H1 (cell line): ENCODE data around the gene DSTYK. TPM values are rescaled to one million over a fixed set of nuclear protein-coding genes. Genes with fewer than 3 reads are reported as not detected.

ENCODE experiments used
- CTCF ChIA-PET: fragments of 300-600 bp; sonication (Branson Sonifier 250); formaldehyde crosslinking; loops from one replicate; lab custom pipeline; 2021; ENCODE audit not compliant: partially characterized antibody; lab: Charles Lee
- POLR2A ChIA-PET: fragments of 300-600 bp; sonication (Branson Sonifier 250); formaldehyde crosslinking; loops from one replicate; lab custom pipeline; 2021; ENCODE audit warnings: inconsistent platforms; ENCODE audit not compliant: partially characterized antibody; lab: Charles Lee
- DNase-seq, 2 experiments: peaks; one replicate each; pipeline versions ENCODE4 v3.0.0 to v3.0.0-alpha.2; 2010 to 2022; ENCODE audit warnings: low spot score in 2 of 2, low read depth in 1 of 2, mixed read lengths in 1 of 2
- FAIRE-seq: peaks from 2 replicates; lab custom pipeline; 2011; peaks lifted over from hg19 to GRCh38; lab: Jason Lieb, UNC
- H2AFZ ChIP-seq: 2 replicates; pipeline ENCODE4 v1.8.1; 2012; ENCODE audit warnings: low read length, inconsistent platforms
- H2AK5ac ChIP-seq: 2 replicates; pipeline ENCODE4 v1.6.1; 2013; ENCODE audit warnings: low read depth, low read length
- H2BK120ac ChIP-seq: replicated peaks from 2 replicates; pipeline ENCODE3; 2013; ENCODE audit warnings: low read depth, low read length, inconsistent platforms
- H2BK12ac ChIP-seq: 2 replicates; pipeline ENCODE4 v1.6.1; 2013; ENCODE audit warnings: low read depth, low read length
- H2BK15ac ChIP-seq: 2 replicates; pipeline ENCODE4 v1.6.1; 2013; ENCODE audit warnings: low read length
- H2BK20ac ChIP-seq: 2 replicates; pipeline ENCODE4 v1.6.1; 2013; ENCODE audit warnings: low read length
- H2BK5ac ChIP-seq: 2 replicates; pipeline ENCODE4 v1.6.1; 2013; ENCODE audit warnings: low read depth, low read length
- H3K14ac ChIP-seq: 2 replicates; pipeline ENCODE4 v1.6.1; 2013; ENCODE audit warnings: inconsistent platforms; ENCODE audit not compliant: insufficient read length
- H3K18ac ChIP-seq: 2 replicates; pipeline ENCODE4 v1.6.1; 2013; ENCODE audit warnings: low read length; ENCODE audit errors: extremely low read depth
- H3K23ac ChIP-seq: 2 replicates; pipeline ENCODE4 v1.6.1; 2013; ENCODE audit warnings: inconsistent platforms; ENCODE audit not compliant: insufficient read length
- H3K23me2 ChIP-seq: 2 replicates; pipeline ENCODE4 v1.6.1; 2013; ENCODE audit warnings: low read depth, low read length
- H3K27ac ChIP-seq: 2 replicates; pipeline ENCODE4 v1.6.1; 2011; ENCODE audit warnings: low read depth, low read length, inconsistent platforms
- H3K27me3 ChIP-seq, 4 experiments: replicated peaks in 1 of 4; 1 replicate in 1 of 4; 2 replicates in 3 of 4; pipeline versions ENCODE4 v1.6.1 to v1.8.1; 2011 to 2013; ENCODE audit warnings: low read length in 3 of 4, mild to moderate bottlenecking in 3 of 4, inconsistent platforms in 2 of 4, mixed read lengths in 2 of 4, moderate library complexity in 1 of 4; ENCODE audit not compliant: control insufficient read depth in 3 of 4, insufficient read depth in 3 of 4; ENCODE audit errors: extremely low read depth in 1 of 4
- H3K36me3 ChIP-seq, 4 experiments: 2 replicates each; pipeline versions ENCODE4 v1.6.1 to v1.8.1; 2011 to 2013; ENCODE audit warnings: mild to moderate bottlenecking in 4 of 4, low read length in 3 of 4, moderate library complexity in 2 of 4, control low read depth in 1 of 4, inconsistent platforms in 1 of 4; ENCODE audit not compliant: insufficient read depth in 4 of 4, control insufficient read depth in 2 of 4
- H3K4ac ChIP-seq: replicated peaks from 2 replicates; pipeline ENCODE3; 2013; ENCODE audit warnings: low read length, low read depth, mixed read lengths, inconsistent platforms; ENCODE audit not compliant: insufficient read length
- H3K4me1 ChIP-seq, 4 experiments: replicated peaks in 1 of 4; 1 replicate in 1 of 4; 2 replicates in 3 of 4; pipeline versions ENCODE4 v1.6.1 to v1.8.1; 2011 to 2013; ENCODE audit warnings: low read length in 3 of 4, inconsistent platforms in 2 of 4, mixed read lengths in 1 of 4; ENCODE audit not compliant: insufficient read depth in 4 of 4, control insufficient read depth in 3 of 4
- H3K4me2 ChIP-seq, 2 experiments: 2 replicates each; pipeline versions ENCODE4 v1.6.1 to v1.8.1; 2011 to 2013; ENCODE audit warnings: low read depth in 2 of 2, low read length in 2 of 2, control low read depth in 1 of 2, inconsistent platforms in 1 of 2, mild to moderate bottlenecking in 1 of 2; ENCODE audit not compliant: insufficient read depth in 1 of 2
- H3K4me3 ChIP-seq, 4 experiments: fragments of 200-600, 300-600 bp in 1 of 4; sonication (generic), shearing (Covaris generic), sonication (Bioruptor Twin) in 1 of 4; 2 replicates each; pipeline versions ENCODE4 v1.5.1 to v1.8.1; 2011 to 2016; ENCODE audit warnings: low read length in 4 of 4, low read depth in 3 of 4, control low read depth in 2 of 4, inconsistent platforms in 2 of 4, mild to moderate bottlenecking in 2 of 4, mixed read lengths in 1 of 4, moderate library complexity in 1 of 4; ENCODE audit not compliant: insufficient read depth in 2 of 4; ENCODE audit errors: extremely low read depth in 1 of 4
- H3K56ac ChIP-seq: replicated peaks from 2 replicates; pipeline ENCODE3; 2013; ENCODE audit warnings: low read depth, mild to moderate bottlenecking, mixed read lengths, low read length, inconsistent platforms; ENCODE audit not compliant: insufficient read length
- H3K79me1 ChIP-seq: 2 replicates; pipeline ENCODE4 v1.6.1; 2013; ENCODE audit warnings: low read depth, low read length, control low read depth
- H3K79me2 ChIP-seq, 2 experiments: 2 replicates each; pipeline versions ENCODE4 v1.6.1 to v1.8.1; 2012 to 2013; ENCODE audit warnings: low read length in 2 of 2, mild to moderate bottlenecking in 2 of 2, inconsistent platforms in 1 of 2; ENCODE audit not compliant: insufficient read depth in 2 of 2, control insufficient read depth in 1 of 2
- H3K9ac ChIP-seq, 4 experiments: replicated peaks in 1 of 4; 1 replicate in 1 of 4; 2 replicates in 3 of 4; pipeline versions ENCODE4 v1.6.1 to v1.8.1; 2011 to 2013; ENCODE audit warnings: low read depth in 3 of 4, low read length in 3 of 4, control low read depth in 2 of 4, mild to moderate bottlenecking in 2 of 4, moderate library complexity in 2 of 4, inconsistent platforms in 1 of 4; ENCODE audit errors: extremely low read depth in 1 of 4
- H3K9me3 ChIP-seq, 2 experiments: 2 replicates each; pipeline versions ENCODE4 v1.6.1 to v1.8.1; 2012 to 2013; ENCODE audit warnings: mild to moderate bottlenecking in 2 of 2, moderate library complexity in 2 of 2, control low read depth in 1 of 2, inconsistent platforms in 1 of 2, low read depth in 1 of 2, low read length in 1 of 2, mixed read lengths in 1 of 2; ENCODE audit not compliant: insufficient read depth in 2 of 2
- H4K20me1 ChIP-seq, 2 experiments: replicated peaks in 1 of 2; 2 replicates each; pipeline versions ENCODE3 to v1.8.1; 2011 to 2013; ENCODE audit warnings: inconsistent platforms in 2 of 2, low read length in 2 of 2, mild to moderate bottlenecking in 1 of 2; ENCODE audit not compliant: insufficient read depth in 2 of 2, control insufficient read depth in 1 of 2
- H4K5ac ChIP-seq: 2 replicates; pipeline ENCODE4 v1.6.1; 2013; ENCODE audit warnings: low read length, low read depth, mixed read lengths, inconsistent platforms; ENCODE audit not compliant: insufficient read length
- H4K8ac ChIP-seq: 2 replicates; pipeline ENCODE4 v1.8.0; 2013; ENCODE audit warnings: mild to moderate bottlenecking, moderate library complexity, low read length, inconsistent platforms; ENCODE audit not compliant: insufficient read depth; ENCODE audit errors: extremely low read depth
- H4K91ac ChIP-seq: replicated peaks from 2 replicates; pipeline ENCODE3; 2013; ENCODE audit warnings: low read length, mixed read lengths, inconsistent platforms; ENCODE audit not compliant: insufficient read length
- ASH2L ChIP-seq: fragments of 200-600, 300-600 bp; sonication (generic); IDR thresholded peaks from one replicate; pipeline ENCODE4 v1.7.1; 2017; ENCODE audit warnings: low read length
- BRCA1 ChIP-seq: IDR thresholded peaks from 2 replicates; pipeline ENCODE4 v1.6.1; 2012; ENCODE audit warnings: low read depth, low read length, improper control_type of control experiment
- CBX5 ChIP-seq: fragments of 300-800, 300-1000 bp; sonication (generic); IDR thresholded peaks from 2 replicates; pipeline ENCODE4 v1.7.1; 2016; ENCODE audit warnings: antibody characterized with exemption, low read length, low read depth
- FOSL1 ChIP-seq: IDR thresholded peaks from 2 replicates; pipeline ENCODE4 v1.6.1; 2011; ENCODE audit warnings: mild to moderate bottlenecking, low read depth, low read length, moderate library complexity; ENCODE audit not compliant: insufficient read depth
- HDAC2 ChIP-seq, 2 experiments: fragments of 300-600 bp in 1 of 2; sonication (generic) in 1 of 2; IDR thresholded peaks; 2 replicates each; pipeline ENCODE4 v1.6.1; 2011 to 2012; ENCODE audit warnings: low read depth in 2 of 2, low read length in 2 of 2, mild to moderate bottlenecking in 2 of 2, moderate library complexity in 2 of 2, borderline replicate concordance in 1 of 2, inconsistent platforms in 1 of 2
- JUN ChIP-seq: IDR thresholded peaks from 2 replicates; pipeline ENCODE4 v1.6.1; 2011; ENCODE audit warnings: low read depth, mild to moderate bottlenecking, improper control_type of control experiment, low read length
- KDM1A ChIP-seq: fragments of 200-600, 300-600 bp; sonication (generic); IDR thresholded peaks from 2 replicates; pipeline ENCODE4 v1.7.1; 2016; ENCODE audit warnings: mild to moderate bottlenecking, low read length, borderline replicate concordance
- KDM4A ChIP-seq: IDR thresholded peaks from one replicate; pipeline ENCODE4 v1.7.1; 2012; ENCODE audit warnings: low read depth, mild to moderate bottlenecking, moderate library complexity, low read length, inconsistent platforms; ENCODE audit not compliant: severe bottlenecking
- MAFK ChIP-seq: IDR thresholded peaks from 2 replicates; pipeline ENCODE4 v1.6.1; 2012; ENCODE audit warnings: low read depth, mild to moderate bottlenecking, improper control_type of control experiment, low read length
- NANOG ChIP-seq: IDR thresholded peaks from 2 replicates; pipeline ENCODE4 v1.6.1; 2011; ENCODE audit warnings: low read length, low read depth, mild to moderate bottlenecking, inconsistent platforms; ENCODE audit not compliant: insufficient read depth, poor library complexity, severe bottlenecking
- POLR2A ChIP-seq, 2 experiments: IDR thresholded peaks; 1 replicate in 1 of 2; 2 replicates in 1 of 2; pipeline ENCODE4 v1.6.1; 2011; ENCODE audit warnings: low read depth in 2 of 2, low read length in 2 of 2, mild to moderate bottlenecking in 2 of 2; ENCODE audit errors: control extremely low read depth in 1 of 2
- POU5F1 ChIP-seq: IDR thresholded peaks from 2 replicates; pipeline ENCODE4 v1.6.1; 2011; ENCODE audit warnings: low read depth, mild to moderate bottlenecking, low read length, moderate library complexity
- SIN3A ChIP-seq, 2 experiments: IDR thresholded peaks in 1 of 2; conservative IDR thresholded peaks in 1 of 2; 2 replicates each; pipeline ENCODE4 v1.6.1; 2011 to 2012; ENCODE audit warnings: low read length in 2 of 2, improper control_type of control experiment in 1 of 2, low read depth in 1 of 2, mild to moderate bottlenecking in 1 of 2
- SP1 ChIP-seq: IDR thresholded peaks from 2 replicates; pipeline ENCODE4 v1.6.1; 2011; ENCODE audit warnings: low read depth, low read length
- SP2 ChIP-seq: IDR thresholded peaks from 2 replicates; pipeline ENCODE4 v1.6.1; 2012; ENCODE audit warnings: mild to moderate bottlenecking, low read length, inconsistent platforms
- WGBS, 2 experiments: shearing (Covaris generic) in 1 of 2; methylation state at CpG; one replicate each; pipeline versions ENCODE4 v1.1.6 to v1.1.7; 2013 to 2015; ENCODE audit warnings: low lambda C conversion rate in 2 of 2, mixed read lengths in 2 of 2, inconsistent platforms in 1 of 2, low coverage in 1 of 2, missing lambda C conversion rate in 1 of 2; ENCODE audit not compliant: insufficient replicate concordance in 2 of 2, insufficient coverage in 1 of 2, insufficient read length in 1 of 2; ENCODE audit errors: extremely low coverage in 1 of 2, missing lambda C conversion rate in 1 of 2; 5-methylcytosine and 5-hydroxymethylcytosine counted together
- polyA plus RNA-seq, 7 experiments: library from polyadenylated mRNA; depleted of rRNA in 3 of 7; stranded (reverse) in 5 of 7; unstranded in 2 of 7; fragments of >200 nt in 5 of 7; fragments of 200-250 nt in 2 of 7; gene quantifications; 1 replicate in 5 of 7; 2 replicates in 1 of 7; 4 replicates in 1 of 7; pipeline versions ENCODE4 v1.2.1 to v1.2.3, GENCODE V29; 2011 to 2013; ENCODE audit warnings: missing spikeins in 2 of 7, mixed read lengths in 2 of 7
- total RNA-seq: library from RNA; stranded (reverse); fragmentation: NEBNext Ultra II Directional; extraction: Animal tissue kit (Norgen Biotek cat#: 25700); gene quantifications from 2 replicates; pipeline ENCODE4 v1.2.1, GENCODE V29; 2021

The DSTYK gene
- total and polyA plus RNA-seq, 2 of the 8 experiments (the other 6 are each of a cell fraction or from before 2014, with no cell fraction given), result 2.7 to 8.5 TPM

GRCh38 chr1:205235951-205236350 lies 24.4 kb upstream of the DSTYK start:
- Histone ChIP-seq H3K23ac (no peak overlapping the region), H3K18ac (no peak overlapping the region), H3K4ac (no peak overlapping the region), H3K79me1 (0 out of 2 replicates have a peak, but pooled peaks cover 2% of the 10 kb centered on the region), H3K36me3 (no peaks in the 10 kb centered on the region), H2BK120ac (no peak overlapping the region), H2BK20ac (no peak overlapping the region), H3K9ac (no peak overlapping the region), H2BK5ac (no peak overlapping the region), H4K8ac (no peak overlapping the region), H2BK12ac (no peak overlapping the region), H4K91ac (no peak overlapping the region), H4K5ac (no peak overlapping the region), H3K4me2 (no peak overlapping the region), H2AK5ac (no peak overlapping the region), H2BK15ac (no peak overlapping the region), H3K14ac (no peak overlapping the region), H3K23me2 (no peaks in the 10 kb centered on the region), H3K79me2 (no peaks in the 10 kb centered on the region), H3K27me3 (no peaks in the 10 kb centered on the region), H3K4me1 (no peaks in the 10 kb centered on the region), H3K56ac (no peak overlapping the region), H4K20me1 (no peaks in the 10 kb centered on the region), H3K27ac (no peak overlapping the region), H3K4me3 (no peak overlapping the region), H2AFZ (no peak overlapping the region), H3K9me3 (no peaks in the 10 kb centered on the region)
- FAIRE-seq, result no peak
- POLR2A ChIA-PET, result interaction anchor here (1.4 kb wide), 1 partner anchor 12 kb away, joined by 3 read pairs; no protein-coding TSS in a partner anchor
- DNase-seq, result no peak
- CTCF ChIA-PET, result interaction anchor here (1.3 to 40.8 kb wide), 2 partner anchors 24 to 89 kb away, joined by 3 to 1035 read pairs; no protein-coding TSS in a partner anchor
- 91% methylated on average over 5 of the region's 6 CpGs; no CpG with 5 or more reads in 1 of the 2 experiments for WGBS, 2 experiments
- TF ChIP-seq BRCA1 (no peak), JUN (no peak), CBX5 (no peak), POU5F1 (no peak), POLR2A (IDR thresholded peaks at IDR 0.05; ENCODE audit: control extremely low read depth in 1 of 2, low read depth in 2 of 2, low read length in 2 of 2) (no peak), NANOG (no peak), ASH2L (no peak), SP1 (no peak), SP2 (no peak), KDM1A (no peak), KDM4A (no peak), HDAC2 (IDR thresholded peaks at IDR 0.05; ENCODE audit: borderline replicate concordance in 1 of 2, low read depth in 2 of 2, low read length in 2 of 2) (no peak), SIN3A (conservative IDR thresholded peaks at IDR 0.05 in 1 of 2, IDR thresholded peaks at IDR 0.05 in 1 of 2; ENCODE audit: low read depth in 1 of 2, low read length in 2 of 2) (no peak), MAFK (no peak), FOSL1 (no peak)
